HepG2 (cell line): ENCODE results near the gene TBX6. TPM values are rescaled to one million over a fixed set of nuclear protein-coding genes. Genes with fewer than 3 reads are reported as not detected.
A peak's percentile ranks its signal among the peaks of the same experiment; 100 is the strongest.

Experiments used
- ATAC-seq: fragments of 200-7000 bp; cut with Tn5 transposase; 3 replicates; pipeline ENCODE4 v1.9.1; 2020; ENCODE audit warnings: mild to moderate bottlenecking, moderate library complexity
- BruUV-seq: library from RNA; stranded (reverse); fragments of 400-500 nt; replicated peaks from 2 replicates; lab custom pipeline; 2021; lab: Mats Ljungman, UMichigan
- CTCF ChIA-PET: fragments of 300-600 bp; formaldehyde crosslinking; extraction: SDS; loops from one replicate; lab custom pipeline; 2021; ENCODE audit warnings: low total read pairs, inconsistent platforms, low intra/inter-chr PET ratio; lab: Yijun Ruan, JAX
- POLR2A ChIA-PET: fragments of 350-600 bp; sonication (Branson Sonifier 250); formaldehyde crosslinking; loops from one replicate; lab custom pipeline; 2020; ENCODE audit warnings: antibody characterized with exemption, inconsistent platforms; lab: Yijun Ruan, JAX
- DNase-seq: peaks from one replicate; pipeline ENCODE4 v3.0.0-alpha.2; 2015; ENCODE audit warnings: low spot score
- FAIRE-seq: peaks from 3 replicates; lab custom pipeline; 2011; peaks lifted over from hg19 to GRCh38; lab: Jason Lieb, UNC
- H2AFZ ChIP-seq: one replicate; pipeline ENCODE4 v1.6.1; 2011; ENCODE audit warnings: low read length, inconsistent platforms
- H3K27ac ChIP-seq: fragments of 300-600 bp; 3 replicates; pipeline ENCODE4 v1.8.0; 2011; ENCODE audit warnings: mixed run types, mild to moderate bottlenecking, mixed read lengths, low read length, inconsistent platforms; ENCODE audit not compliant: insufficient read depth; ENCODE audit errors: extremely low read length
- H3K27me3 ChIP-seq, 2 experiments: fragments of 200-600 bp in 1 of 2; 2 replicates in 1 of 2; 3 replicates in 1 of 2; pipeline versions ENCODE4 v1.6.0 to v1.8.0; 2011; ENCODE audit warnings: low read length in 2 of 2, mild to moderate bottlenecking in 2 of 2, moderate library complexity in 2 of 2, inconsistent platforms in 1 of 2; ENCODE audit not compliant: insufficient read depth in 2 of 2, control insufficient read depth in 1 of 2
- H3K36me3 ChIP-seq, 2 experiments: fragments of 200-600 bp in 1 of 2; replicated peaks in 1 of 2; 2 replicates in 1 of 2; 3 replicates in 1 of 2; pipeline versions ENCODE4 v1.5.1 to v1.8.0; 2011; ENCODE audit warnings: low read length in 2 of 2, inconsistent platforms in 1 of 2; ENCODE audit not compliant: insufficient read depth in 2 of 2, control insufficient read depth in 1 of 2
- H3K4me1 ChIP-seq: 2 replicates; pipeline ENCODE4 v1.5.1; 2012; ENCODE audit warnings: low read length, inconsistent platforms; ENCODE audit not compliant: insufficient read depth
- H3K4me2 ChIP-seq: 2 replicates; pipeline ENCODE4 v1.6.0; 2011; ENCODE audit warnings: low read depth, low read length, inconsistent platforms
- H3K4me3 ChIP-seq, 3 experiments: fragments of 200-600 bp in 1 of 3; sonication (generic), shearing (Covaris generic) in 1 of 3; replicated peaks in 1 of 3; 2 replicates each; pipeline ENCODE4 v1.5.1; 2011 to 2016; ENCODE audit warnings: low read length in 3 of 3, inconsistent platforms in 2 of 3, low read depth in 2 of 3, mild to moderate bottlenecking in 2 of 3, control low read depth in 1 of 3, mixed read lengths in 1 of 3; ENCODE audit not compliant: insufficient read depth in 1 of 3
- H3K79me2 ChIP-seq: one replicate; pipeline ENCODE4 v1.6.1; 2011; ENCODE audit warnings: low read length, inconsistent platforms; ENCODE audit not compliant: insufficient read depth
- H3K9ac ChIP-seq: 2 replicates; pipeline ENCODE4 v1.6.0; 2011; ENCODE audit warnings: mild to moderate bottlenecking, low read depth, low read length, inconsistent platforms; ENCODE audit not compliant: insufficient read depth
- H3K9me3 ChIP-seq: 2 replicates; pipeline ENCODE4 v1.5.1; 2012; ENCODE audit warnings: mild to moderate bottlenecking, low read length
- H4K20me1 ChIP-seq: 2 replicates; pipeline ENCODE4 v1.6.0; 2011; ENCODE audit warnings: inconsistent platforms, mild to moderate bottlenecking, low read length, moderate library complexity; ENCODE audit not compliant: insufficient read depth
- CTCF ChIP-seq: sonication (generic); formaldehyde crosslinking; IDR thresholded peaks from 2 replicates; pipeline ENCODE4 v1.5.0; 2020; ENCODE audit warnings: mild to moderate bottlenecking, missing genetic modification reagents, moderate library complexity
- STAG1 ChIP-seq: sonication (generic); formaldehyde crosslinking; IDR thresholded peaks from 2 replicates; pipeline ENCODE4 v1.4.0; 2020; ENCODE audit warnings: missing genetic modification reagents
- THAP9 ChIP-seq: sonication (generic); formaldehyde crosslinking; IDR thresholded peaks from 2 replicates; pipeline ENCODE4; 2020; ENCODE audit warnings: missing genetic modification reagents, mild to moderate bottlenecking, borderline replicate concordance
- WGBS: methylation state at CpG from one replicate; pipeline ENCODE4 v1.1.6; 2017; ENCODE audit warnings: low lambda C conversion rate; 5-methylcytosine and 5-hydroxymethylcytosine counted together
- in situ Hi-C: cut with HindIII; loops from 2 replicates; pipeline ENCODE4 v1.10.0; 2017; ENCODE audit warnings: low pct_unique_long_range_greater_than_20kb; ENCODE audit not compliant: extremely low pct_ligation_motif_present
- intact Hi-C: fragments of 100-400 bp; cut with micrococcal nuclease; formaldehyde crosslinking; loops from one replicate; pipeline ENCODE4 v1.10.0; 2022; ENCODE audit not compliant: unreplicated experiment
- polyA plus RNA-seq, 8 experiments: library from polyadenylated mRNA; depleted of rRNA in 3 of 8; stranded (reverse) in 7 of 8; unstranded in 1 of 8; fragments of >200 nt; fragmentation: Illumina TruSeq in 4 of 8; extraction: Trizol in 4 of 8; gene quantifications; 2 replicates each; pipeline versions ENCODE4 v1.2.1 to v1.2.3, GENCODE V29; 2011 to 2016; ENCODE audit warnings: low read depth in 4 of 8, missing spikeins in 1 of 8, mixed read lengths in 1 of 8; ENCODE audit not compliant: insufficient read depth in 1 of 8
- total RNA-seq, 5 experiments: library from RNA; depleted of rRNA; stranded (reverse); fragments of >200 nt; fragmentation: Illumina TruSeq; extraction: Trizol; gene quantifications; 2 replicates each; pipeline ENCODE4 v1.2.3, GENCODE V29; 2016; ENCODE audit warnings: low read depth in 1 of 5

TBX6 gene
- total and polyA plus RNA-seq, 2 of the 13 experiments (the other 11 are each of a cell fraction or from before 2014, with no cell fraction given): 0.24 to 0.42 TPM

DNA sequence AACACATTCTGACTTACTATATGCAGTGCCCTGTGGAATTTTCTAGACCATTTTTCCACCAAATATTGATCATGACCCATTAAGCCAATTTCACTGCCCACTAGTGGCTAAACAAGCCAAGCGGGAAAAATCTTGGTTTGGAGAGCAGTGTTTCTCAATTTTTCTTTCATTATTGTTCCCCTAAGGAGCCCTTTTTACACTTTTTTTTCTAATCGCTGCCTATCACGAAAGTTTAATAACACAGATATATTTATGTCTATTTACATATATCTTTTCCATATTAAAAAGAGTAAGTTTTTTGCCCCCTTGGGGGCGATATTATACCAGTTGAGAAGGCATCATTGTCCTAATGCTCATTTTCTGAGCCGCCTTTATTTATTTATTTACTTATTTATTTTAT lies 49.9 kb downstream of the TBX6 start:
- Histone ChIP-seq H3K27me3 (peaks cover 0 to 20% of the 10 kb centered on the region in 2 experiments; a peak in 2 of 5 replicates), H3K27ac (no peak overlapping the region), H3K9me3 (no peaks in the 10 kb centered on the region), H2AFZ (no peak overlapping the region), H3K4me2 (no peak overlapping the region), H3K36me3 (no peaks in the 10 kb centered on the region), H3K4me1 (peaks cover 22% of the 10 kb centered on the region), H3K9ac (no peak overlapping the region), H3K79me2 (no peaks in the 10 kb centered on the region), H3K4me3 (no peak overlapping the region), H4K20me1 (no peaks in the 10 kb centered on the region)
- ATAC-seq: no peak
- 22% methylated on average over 5 of the region's 5 CpGs for WGBS
- no peak for DNase-seq
- no TSS peak for BruUV-seq
- intact Hi-C loops (loop anchor here (1.0 kb wide), 1 partner anchor 50 kb away; no protein-coding TSS in a partner anchor), in situ Hi-C loops (no loop called here)
- TF ChIP-seq THAP9 (CRISPR knock-in tag) (no peak), CTCF (CRISPR knock-in tag) (peak; percentile 31; the same call in 1 of the 2 replicates), STAG1 (peak; percentile 32)
- no peak for FAIRE-seq
- ChIA-PET CTCF (interaction anchor here (1.4 to 2.1 kb wide), 2 partner anchors 13 to 50 kb away, joined by 6 to 8 read pairs; partner anchors contain the start of gene TBX6), POLR2A (no interaction called here)
